Ureter (tissue), 1 donor: ENCODE measurements around the gene PRRC1. TPM values are rescaled to one million over a fixed set of nuclear protein-coding genes. Genes with fewer than 3 reads are reported as not detected.

Experiments
- total RNA-seq: library from RNA; stranded (reverse); gene quantifications from one replicate; pipeline ENCODE4 v1.2.4, GENCODE V29; 2023
- donor health status: DM: yes; HTN: yes; CAD: no.

Gene PRRC1
- total RNA-seq, 1 donor from 2014 or later, result 68.2 TPM

Other genes starting within 250 kb of the PRRC1 start
- gene MEGF10, start 226.8 kb upstream of the PRRC1 start, total RNA-seq, result 1.1 TPM
- gene CTXN3, start 131.4 kb downstream of the PRRC1 start, total RNA-seq, result not detected
- gene CCDC192, start 185.8 kb downstream of the PRRC1 start, total RNA-seq, result 1.2 TPM